ENCODE measurements around the gene NALCN. TPM values are rescaled to one million over a fixed set of nuclear protein-coding genes. Genes with fewer than 3 reads are reported as not detected.

The NALCN gene
- total RNA-seq, 1 donor from 2014 or later: 0.81 TPM

DNA sequence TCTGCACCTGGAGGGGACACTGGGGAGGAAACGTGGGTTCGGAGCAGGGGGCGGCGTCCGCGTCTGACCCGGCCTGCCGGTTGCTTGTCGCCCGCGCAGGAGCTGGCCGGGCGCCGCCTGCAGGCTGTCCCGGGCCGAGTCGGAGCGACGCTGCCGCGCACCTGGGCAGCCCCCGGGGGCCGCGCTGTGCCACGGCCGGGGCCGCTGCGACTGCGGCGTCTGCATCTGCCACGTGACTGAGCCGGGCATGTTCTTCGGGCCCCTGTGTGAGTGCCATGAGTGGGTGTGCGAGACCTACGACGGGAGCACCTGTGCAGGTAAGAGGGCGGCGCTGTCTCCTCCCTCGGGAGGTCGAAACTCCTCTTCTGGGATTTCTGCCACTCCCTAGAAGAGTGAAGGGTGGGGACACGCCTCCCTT lies 37.5 kb upstream of the NALCN start:
- H3K4me1 Mint-ChIP-seq (ENCODE audit: low read depth, unreplicated experiment): no peaks in the 10 kb centered on the region
- no peak overlapping the region for H3K27ac Mint-ChIP-seq (ENCODE audit: unreplicated experiment)
- H3K9me3 Mint-ChIP-seq (ENCODE audit: unreplicated experiment): peaks cover 2% of the 10 kb centered on the region
- no peak for DNase-seq
- TF ChIP-seq, protein P1, sequence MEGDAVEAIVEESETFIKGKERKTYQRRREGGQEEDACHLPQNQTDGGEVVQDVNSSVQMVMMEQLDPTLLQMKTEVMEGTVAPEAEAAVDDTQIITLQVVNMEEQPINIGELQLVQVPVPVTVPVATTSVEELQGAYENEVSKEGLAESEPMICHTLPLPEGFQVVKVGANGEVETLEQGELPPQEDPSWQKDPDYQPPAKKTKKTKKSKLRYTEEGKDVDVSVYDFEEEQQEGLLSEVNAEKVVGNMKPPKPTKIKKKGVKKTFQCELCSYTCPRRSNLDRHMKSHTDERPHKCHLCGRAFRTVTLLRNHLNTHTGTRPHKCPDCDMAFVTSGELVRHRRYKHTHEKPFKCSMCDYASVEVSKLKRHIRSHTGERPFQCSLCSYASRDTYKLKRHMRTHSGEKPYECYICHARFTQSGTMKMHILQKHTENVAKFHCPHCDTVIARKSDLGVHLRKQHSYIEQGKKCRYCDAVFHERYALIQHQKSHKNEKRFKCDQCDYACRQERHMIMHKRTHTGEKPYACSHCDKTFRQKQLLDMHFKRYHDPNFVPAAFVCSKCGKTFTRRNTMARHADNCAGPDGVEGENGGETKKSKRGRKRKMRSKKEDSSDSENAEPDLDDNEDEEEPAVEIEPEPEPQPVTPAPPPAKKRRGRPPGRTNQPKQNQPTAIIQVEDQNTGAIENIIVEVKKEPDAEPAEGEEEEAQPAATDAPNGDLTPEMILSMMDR (IDR thresholded peaks at IDR 0.05; ENCODE audit: partially characterized antibody, unreplicated experiment): no peak
- no peak overlapping the region for H3K4me3 Mint-ChIP-seq (ENCODE audit: unreplicated experiment)
- peaks cover 1% of the 10 kb centered on the region for H3K27me3 Mint-ChIP-seq (ENCODE audit: unreplicated experiment)
- H3K36me3 Mint-ChIP-seq (ENCODE audit: unreplicated experiment): no peaks in the 10 kb centered on the region

DNA sequence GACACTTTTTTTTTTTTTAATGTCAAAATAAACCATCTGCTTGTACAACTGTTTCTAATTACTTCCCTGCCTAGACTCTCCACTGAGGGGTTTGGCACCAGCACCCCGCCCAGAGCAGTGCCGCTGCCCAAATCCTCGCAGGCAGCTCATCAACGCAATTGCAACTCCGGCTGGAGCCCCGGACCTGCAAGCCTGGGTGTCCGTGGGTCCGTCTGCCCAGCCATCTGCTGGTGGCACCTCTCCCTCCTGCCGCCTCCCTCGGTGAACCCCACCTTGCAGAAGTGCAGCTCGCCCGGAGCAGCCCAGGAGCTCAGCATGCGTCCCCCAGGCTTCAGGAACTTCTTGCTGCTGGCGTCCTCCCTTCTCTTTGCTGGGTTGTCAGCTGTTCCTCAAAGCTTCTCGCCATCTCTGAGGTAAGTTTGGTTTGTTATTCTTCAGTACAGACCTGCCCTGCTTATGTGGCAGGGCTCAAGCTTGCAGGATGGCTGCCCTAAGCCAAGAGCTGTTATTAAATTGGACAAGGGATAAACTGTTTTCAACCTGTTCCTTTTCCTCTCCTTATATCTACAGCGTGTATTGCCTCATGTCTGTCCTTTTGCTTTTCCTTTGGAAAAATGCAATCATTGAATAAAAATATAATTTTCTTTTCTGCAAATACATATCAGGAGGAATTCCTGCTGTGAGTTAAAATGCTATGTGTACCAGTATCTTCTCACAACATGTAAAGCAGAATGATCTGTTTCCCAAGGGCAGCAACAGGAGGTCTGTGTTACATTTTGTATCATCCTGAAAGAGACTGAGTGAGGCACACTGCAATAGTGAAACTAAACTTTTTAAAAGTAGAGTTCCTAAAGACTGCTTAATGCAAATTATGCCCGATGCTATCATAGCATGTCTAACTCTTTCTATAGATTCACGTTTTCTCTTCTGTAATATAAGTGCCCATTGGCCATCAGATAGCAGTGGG lies 36.5 kb upstream of the NALCN start, which contains the start of gene ITGBL1:
TSS of gene ITGBL1 (plus strand) at position 157 of the 967 bp plus-strand sequence. CDS start at position 316, 159 bp downstream.
- Mint-ChIP-seq H3K4me1 (ENCODE audit: low read depth, unreplicated experiment) (no peaks in the 10 kb centered on the region), H3K4me3 (ENCODE audit: unreplicated experiment) (no peak within 1 kb of the TSS), H3K27me3 (ENCODE audit: unreplicated experiment) (peaks cover 1% of the 10 kb centered on the region), H3K36me3 (ENCODE audit: unreplicated experiment) (no peaks in the 10 kb centered on the region), H3K27ac (ENCODE audit: unreplicated experiment) (no peak within 1 kb of the TSS), H3K9me3 (ENCODE audit: unreplicated experiment) (peaks cover 2% of the 10 kb centered on the region)
- DNase-seq: no peak
- TF ChIP-seq, protein P1 (IDR thresholded peaks at IDR 0.05; ENCODE audit: partially characterized antibody, unreplicated experiment): no peak

DNA sequence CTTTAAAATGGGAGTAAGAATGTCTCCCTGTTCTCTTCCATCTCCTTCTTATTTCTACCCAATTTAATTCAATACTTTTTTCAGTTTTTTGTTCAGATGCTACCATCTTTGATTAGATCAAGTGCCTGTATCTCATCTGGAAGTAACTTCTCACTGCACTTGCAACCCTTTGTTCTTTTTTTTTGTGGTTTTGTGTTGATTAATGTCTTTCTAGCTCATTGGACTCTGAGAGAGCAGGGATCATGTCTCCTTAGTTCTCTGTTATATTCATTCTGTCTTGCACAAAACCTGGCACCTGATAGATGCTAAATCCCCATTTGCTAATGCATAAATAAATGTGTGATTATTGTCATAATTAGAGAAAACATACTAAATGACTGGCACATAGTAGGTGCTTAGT lies 35.3 kb upstream of the NALCN start:
- peaks cover 2% of the 10 kb centered on the region for H3K9me3 Mint-ChIP-seq (ENCODE audit: unreplicated experiment)
- TF ChIP-seq, protein P1 (IDR thresholded peaks at IDR 0.05; ENCODE audit: partially characterized antibody, unreplicated experiment): no peak
- no peak overlapping the region for H3K27ac Mint-ChIP-seq (ENCODE audit: unreplicated experiment)
- no peak for DNase-seq
- no peaks in the 10 kb centered on the region for H3K4me1 Mint-ChIP-seq (ENCODE audit: low read depth, unreplicated experiment)
- H3K27me3 Mint-ChIP-seq (ENCODE audit: unreplicated experiment): peaks cover 1% of the 10 kb centered on the region
- no peaks in the 10 kb centered on the region for H3K36me3 Mint-ChIP-seq (ENCODE audit: unreplicated experiment)
- H3K4me3 Mint-ChIP-seq (ENCODE audit: unreplicated experiment): no peak overlapping the region

DNA sequence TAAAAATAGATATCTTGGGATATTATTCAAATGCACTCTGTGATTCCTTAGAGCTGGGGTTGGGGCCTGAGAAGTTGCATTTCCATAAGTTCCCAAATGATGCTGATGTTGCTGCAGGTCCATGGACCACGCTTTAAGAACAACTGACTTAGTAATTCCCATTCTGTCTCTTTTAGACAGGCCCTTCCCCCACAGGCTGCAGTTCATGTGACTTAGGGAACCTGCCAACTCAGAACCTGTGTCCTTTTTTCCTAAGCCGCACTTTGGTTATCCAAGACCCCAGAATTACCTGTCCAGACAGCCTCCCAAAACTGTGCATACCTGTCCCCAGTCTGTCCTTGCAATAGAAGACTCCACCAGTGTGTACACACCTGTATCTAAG lies 34.4 kb upstream of the NALCN start:
- Mint-ChIP-seq H3K9me3 (ENCODE audit: unreplicated experiment) (peaks cover 2% of the 10 kb centered on the region), H3K27ac (ENCODE audit: unreplicated experiment) (no peak overlapping the region), H3K4me3 (ENCODE audit: unreplicated experiment) (no peak overlapping the region), H3K4me1 (ENCODE audit: low read depth, unreplicated experiment) (no peaks in the 10 kb centered on the region), H3K27me3 (ENCODE audit: unreplicated experiment) (peaks cover 1% of the 10 kb centered on the region), H3K36me3 (ENCODE audit: unreplicated experiment) (no peaks in the 10 kb centered on the region)
- TF ChIP-seq, protein P1 (IDR thresholded peaks at IDR 0.05; ENCODE audit: partially characterized antibody, unreplicated experiment): no peak
- no peak for DNase-seq

All from glutamatergic neuron (in vitro differentiated cells).